HG02852 (cell line): Measurements from ENCODE around the gene MRPS21.
"Not testable (repeated sequence)": the region's sequence is repeated elsewhere in the genome, so short reads cannot be mapped to it uniquely, and the experiment has no call there.

Experiments
- ATAC-seq: cut with Tn5 transposase; IDR thresholded peaks from one replicate; pipeline ENCODE4 v1.9.1; 2021; ENCODE audit warnings: mild to moderate bottlenecking, moderate library complexity; ENCODE audit not compliant: unreplicated experiment

MRPS21 gene

GRCh38 chr1:150281221-150281757, 12.4 kb upstream of the MRPS21 start:
- no peak for ATAC-seq

DNA sequence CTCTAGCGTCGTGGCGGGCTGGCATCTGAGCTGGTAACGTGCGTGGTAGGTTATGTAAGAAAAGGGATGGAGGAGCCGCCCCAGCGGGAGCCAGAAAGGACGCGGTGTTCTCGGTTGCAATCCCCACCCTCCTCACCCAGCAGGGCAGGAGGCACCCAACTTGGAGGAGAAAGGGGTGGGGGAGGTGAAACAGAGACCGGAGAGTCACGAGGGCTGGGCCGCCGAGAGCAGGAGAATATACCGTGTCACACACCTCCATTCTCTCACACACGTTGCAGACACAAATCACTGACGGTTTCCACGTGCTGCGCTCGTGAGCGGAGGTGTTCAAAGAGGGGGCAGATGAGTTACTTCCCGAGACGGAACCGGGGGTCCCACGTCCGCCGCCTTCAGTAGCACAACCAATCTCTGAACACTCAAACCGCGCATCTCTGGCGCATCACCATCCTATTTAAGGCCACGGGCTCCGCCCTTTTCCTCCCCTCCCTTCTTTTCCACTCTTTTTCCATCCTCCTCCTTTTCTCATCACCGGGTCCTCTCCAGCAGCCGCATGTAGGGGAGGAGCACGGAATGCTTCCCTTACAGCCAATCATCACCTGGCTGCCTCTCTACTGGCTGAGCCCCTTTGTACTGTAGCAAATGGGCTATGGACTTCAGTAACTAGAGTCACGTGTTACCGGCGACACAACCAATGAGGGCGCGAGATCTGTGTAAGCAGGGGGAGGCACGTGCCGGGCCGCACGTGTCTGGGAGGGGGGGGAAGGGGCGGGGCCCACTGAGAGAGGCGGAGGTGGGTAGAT, 11.7 kb upstream of the MRPS21 start, which contains the start of gene CIART:
Gene CIART (plus strand): TSS at position 797 of the 800 bp plus-strand sequence. CDS start 714 bp downstream, outside the sequence.
- peak; percentile 78 for ATAC-seq

- ATAC-seq: no peak
Measured at GRCh38 chr1:150282558-150282958, 11.1 kb upstream of the MRPS21 start.

GRCh38 chr1:150283260-150283659, 10.4 kb upstream of the MRPS21 start:
- ATAC-seq: no peak

DNA sequence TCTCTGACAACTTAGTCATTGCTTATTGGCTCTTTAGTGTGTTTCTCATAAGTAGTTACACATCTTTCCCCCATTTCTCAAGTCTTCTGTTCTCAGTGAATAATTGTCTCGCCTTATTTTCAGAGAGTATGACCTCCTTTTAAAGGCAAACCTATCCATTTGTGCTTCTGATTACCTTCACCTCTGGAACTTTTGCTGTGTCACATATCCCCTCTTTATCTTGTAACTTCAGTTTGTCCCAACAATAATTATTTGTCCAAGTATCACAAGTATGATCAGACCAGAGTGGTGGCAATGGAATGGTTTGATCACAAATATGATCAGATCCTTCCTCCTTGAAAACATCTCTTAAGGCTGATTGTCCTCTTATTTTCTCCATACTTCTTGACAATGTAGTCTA, 5.3 kb upstream of the MRPS21 start:
- no peak for ATAC-seq

DNA sequence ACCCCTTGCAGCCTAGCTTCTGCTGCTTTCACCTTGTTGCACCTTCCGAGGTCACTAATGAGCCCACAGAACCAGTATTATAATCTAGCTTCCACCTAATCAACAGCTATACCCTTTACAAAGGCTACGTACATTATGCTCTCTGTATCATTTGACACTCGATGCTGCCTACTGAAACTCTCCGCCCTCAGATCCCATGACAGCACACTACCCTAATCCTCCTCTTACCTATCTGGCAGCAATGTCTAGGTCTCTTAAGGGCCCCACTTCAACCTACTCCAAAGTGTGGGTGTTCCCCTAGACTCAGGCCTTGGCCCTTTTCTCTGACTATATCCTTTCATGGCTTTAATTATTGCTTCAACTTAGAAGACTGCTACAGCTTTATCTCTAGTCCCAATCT, 4.8 kb upstream of the MRPS21 start:
- no peak for ATAC-seq

DNA sequence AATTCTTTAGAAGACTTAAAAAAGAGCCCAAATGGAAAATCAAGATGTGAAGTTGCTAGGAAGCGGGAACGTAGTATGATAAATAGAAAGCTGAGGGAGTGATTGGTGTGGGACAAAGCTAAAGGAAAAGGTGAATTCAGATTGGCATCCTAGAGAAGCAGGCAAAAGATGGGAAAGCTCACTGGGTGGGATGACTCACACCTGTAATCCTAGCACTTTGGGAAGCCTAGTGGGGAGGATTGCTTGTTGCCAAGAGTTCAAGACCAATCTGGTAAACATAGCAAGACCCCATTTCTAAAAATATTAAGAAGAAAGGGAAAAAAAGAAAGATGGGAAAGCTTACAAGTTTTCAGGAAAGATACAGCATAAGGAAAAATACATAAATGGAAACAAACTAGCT, 1.8 kb downstream of the MRPS21 start:
- no peak for ATAC-seq

- no peak for ATAC-seq
Measured at GRCh38 chr1:150299716-150300115, 6.1 kb downstream of the MRPS21 start.

DNA sequence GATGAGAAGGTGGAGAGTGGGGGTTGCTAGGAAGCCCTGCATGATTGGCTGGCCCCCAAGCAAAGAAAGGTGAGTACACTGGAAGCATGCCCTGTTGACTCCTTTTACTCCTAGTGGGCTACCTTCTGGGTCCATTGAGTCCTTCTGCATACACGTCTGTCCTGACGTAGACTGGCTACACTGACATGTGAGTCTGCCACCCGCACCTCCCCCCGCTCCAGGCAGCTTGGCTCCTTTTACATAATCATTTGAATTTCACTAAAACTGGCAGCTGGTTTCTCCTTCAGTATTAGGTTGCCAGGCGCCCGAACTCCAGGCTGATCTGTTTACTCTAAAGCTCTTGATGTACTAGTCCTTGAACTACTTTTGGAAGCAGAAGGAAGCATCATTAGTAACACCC, 8.7 kb downstream of the MRPS21 start:
- no peak for ATAC-seq

- ATAC-seq: no peak
Measured at GRCh38 chr1:150302902-150303301, 9.2 kb downstream of the MRPS21 start.

DNA sequence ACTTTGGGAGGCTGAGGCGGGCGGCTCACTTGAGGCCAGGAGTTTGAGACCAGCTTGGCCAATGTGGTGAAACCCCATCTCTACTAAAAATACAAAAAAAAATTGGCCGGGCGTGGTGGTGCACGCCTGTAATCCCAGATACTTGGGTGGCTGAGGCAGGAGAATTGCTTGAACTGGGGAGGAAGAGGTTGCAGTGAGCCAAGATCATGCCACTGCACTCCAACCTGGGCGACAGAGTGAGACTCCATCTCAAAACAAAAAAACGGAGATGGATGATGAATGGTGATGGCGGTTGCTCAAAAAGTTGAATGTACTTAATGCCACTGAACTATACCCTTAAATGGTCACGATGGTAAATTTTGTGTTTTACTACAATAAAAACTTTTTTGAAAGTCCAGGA, 14.9 kb downstream of the MRPS21 start:
- not testable (repeated sequence) for ATAC-seq

GRCh38 chr1:150309758-150310508, 16.3 kb downstream of the MRPS21 start:
- ATAC-seq: no peak

- no peak for ATAC-seq
Measured at GRCh38 chr1:150311762-150312161, 18.1 kb downstream of the MRPS21 start.

DNA sequence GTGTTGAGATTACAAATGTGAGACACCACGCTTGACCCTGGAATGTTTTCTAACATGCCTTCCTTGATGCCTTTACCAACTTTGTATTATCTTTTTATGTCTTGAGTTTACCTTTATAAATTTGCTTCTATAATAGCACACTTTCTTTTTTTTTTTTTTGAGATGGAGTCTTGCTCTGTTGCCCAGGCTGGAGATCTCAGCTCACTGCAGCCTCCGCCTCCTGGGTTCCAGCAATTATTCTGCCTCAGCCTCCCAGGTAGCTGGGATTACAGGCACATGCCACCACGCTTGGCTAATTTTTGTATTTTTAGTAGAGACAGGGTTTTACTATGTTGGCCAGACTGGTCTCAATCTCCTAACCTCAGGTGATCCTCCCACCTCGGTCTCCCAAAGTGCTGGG, 21.0 kb downstream of the MRPS21 start:
- not testable (repeated sequence) for ATAC-seq

DNA sequence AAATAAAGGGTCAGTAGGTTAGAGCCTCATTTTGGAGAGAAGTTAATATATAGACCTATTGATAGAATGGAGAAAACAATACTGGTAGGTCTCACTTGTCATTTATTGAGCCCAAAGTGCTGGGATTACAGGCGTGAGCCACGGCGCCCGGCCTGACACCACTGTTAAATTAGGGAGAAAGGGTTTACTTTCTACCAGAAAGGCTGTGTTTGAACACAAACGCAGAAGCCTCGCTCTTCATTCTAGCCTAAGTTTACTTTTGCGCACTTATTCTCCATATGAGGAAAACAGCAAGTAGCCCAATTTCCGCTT, 27.0 kb downstream of the MRPS21 start:
- no peak for ATAC-seq

DNA sequence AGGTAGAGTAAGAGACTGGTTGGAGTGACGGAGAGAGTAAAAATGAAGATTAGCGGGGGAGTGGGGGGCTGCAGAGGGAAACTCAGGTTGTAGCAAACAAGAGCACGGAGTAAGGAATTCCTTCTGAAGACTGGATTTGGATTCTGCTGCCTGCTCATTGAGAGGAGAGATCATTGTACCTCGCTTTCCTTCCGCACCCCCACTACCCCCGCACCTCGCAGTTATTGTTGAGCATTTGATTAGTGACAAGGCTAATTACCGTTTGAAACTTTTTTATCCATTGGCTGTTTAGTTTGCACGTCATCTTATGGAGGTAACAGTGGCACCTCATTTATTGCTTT, 28.1 kb downstream of the MRPS21 start:
- ATAC-seq: no peak

GRCh38 chr1:150322310-150322709, 28.6 kb downstream of the MRPS21 start:
- ATAC-seq: no peak

GRCh38 chr1:150332651-150333290, 39.1 kb downstream of the MRPS21 start:
- no peak for ATAC-seq

DNA sequence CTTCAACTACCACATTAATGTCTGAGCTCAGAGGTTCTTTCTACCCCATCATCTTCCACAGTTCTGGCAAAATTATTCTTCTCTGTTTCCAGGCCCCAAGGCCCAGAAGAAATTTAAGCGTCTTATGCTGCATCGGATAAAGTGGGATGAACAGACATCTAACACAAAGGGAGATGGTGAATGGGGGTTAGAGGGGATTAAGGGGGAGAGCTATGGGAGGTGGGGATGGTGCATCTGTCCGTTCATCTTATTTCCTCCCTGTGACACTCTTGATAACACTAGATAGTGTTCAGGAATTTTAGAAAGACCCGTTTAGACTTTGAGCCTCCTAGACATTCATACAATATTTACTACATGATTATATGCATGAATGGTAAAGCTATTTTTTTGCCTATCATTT, 52.7 kb downstream of the MRPS21 start:
- ATAC-seq: no peak

- ATAC-seq: no peak
Measured at GRCh38 chr1:150352866-150353265, 59.2 kb downstream of the MRPS21 start.
